Measurements from ENCODE around the gene CLIP4. TPM values are rescaled to one million over a fixed set of nuclear protein-coding genes. Genes with fewer than 3 reads are reported as not detected.

The CLIP4 gene
- total RNA-seq, 1 experiment from 2014 or later = 18.2 TPM

DNA sequence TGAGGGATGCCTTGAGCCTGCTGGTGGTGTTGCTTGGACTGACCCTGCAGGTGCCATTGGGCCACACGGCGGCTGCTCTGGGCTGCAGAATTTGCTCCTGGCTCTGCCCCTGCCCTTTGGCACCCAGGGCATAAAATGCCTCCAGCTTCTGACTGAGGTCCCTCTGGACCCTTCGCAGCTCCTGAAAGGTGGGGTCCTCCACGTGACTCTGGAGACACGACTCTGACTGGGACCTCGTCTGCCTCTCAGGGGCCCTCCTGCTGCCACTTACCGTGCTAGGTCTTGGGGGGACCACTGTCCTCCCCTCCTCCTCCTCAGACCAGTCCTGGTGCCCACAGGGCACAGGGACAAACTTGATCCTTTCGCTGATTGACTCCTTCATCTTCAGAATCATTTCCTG, 43.0 kb upstream of the CLIP4 start:
- no peak for DNase-seq (ENCODE audit: low spot score)
- H3K27me3 ChIP-seq (replicated peaks; ENCODE audit: insufficient read depth, low read depth, low read length, poor library complexity) = no peaks in the 10 kb centered on the region
- no peak overlapping the region for H3K4me3 ChIP-seq (ENCODE audit: low read depth, low read length, poor library complexity, severe bottlenecking)
- TF ChIP-seq EZH2 (IDR thresholded peaks at IDR 0.05; ENCODE audit: borderline replicate concordance, low read depth, low read length, poor library complexity, severe bottlenecking) = no peak
- TF ChIP-seq, protein P1, sequence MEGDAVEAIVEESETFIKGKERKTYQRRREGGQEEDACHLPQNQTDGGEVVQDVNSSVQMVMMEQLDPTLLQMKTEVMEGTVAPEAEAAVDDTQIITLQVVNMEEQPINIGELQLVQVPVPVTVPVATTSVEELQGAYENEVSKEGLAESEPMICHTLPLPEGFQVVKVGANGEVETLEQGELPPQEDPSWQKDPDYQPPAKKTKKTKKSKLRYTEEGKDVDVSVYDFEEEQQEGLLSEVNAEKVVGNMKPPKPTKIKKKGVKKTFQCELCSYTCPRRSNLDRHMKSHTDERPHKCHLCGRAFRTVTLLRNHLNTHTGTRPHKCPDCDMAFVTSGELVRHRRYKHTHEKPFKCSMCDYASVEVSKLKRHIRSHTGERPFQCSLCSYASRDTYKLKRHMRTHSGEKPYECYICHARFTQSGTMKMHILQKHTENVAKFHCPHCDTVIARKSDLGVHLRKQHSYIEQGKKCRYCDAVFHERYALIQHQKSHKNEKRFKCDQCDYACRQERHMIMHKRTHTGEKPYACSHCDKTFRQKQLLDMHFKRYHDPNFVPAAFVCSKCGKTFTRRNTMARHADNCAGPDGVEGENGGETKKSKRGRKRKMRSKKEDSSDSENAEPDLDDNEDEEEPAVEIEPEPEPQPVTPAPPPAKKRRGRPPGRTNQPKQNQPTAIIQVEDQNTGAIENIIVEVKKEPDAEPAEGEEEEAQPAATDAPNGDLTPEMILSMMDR (conservative IDR thresholded peaks at IDR 0.05; ENCODE audit: low read depth, low read length) = no peak
- intact Hi-C loops (cut with micrococcal nuclease; ENCODE audit: unreplicated experiment) = no loop called here
- no TSS peak for BruUV-seq (replicated peaks)
- ChIA-PET CTCF (no interaction called here), POLR2A (ENCODE audit: low non-redundant PET) (no interaction called here)
- H3K9me3 ChIP-seq (ENCODE audit: low read depth, low read length, poor library complexity, severe bottlenecking) = no peaks in the 10 kb centered on the region
- H3K36me3 ChIP-seq (ENCODE audit: insufficient read depth, low read length, poor library complexity, severe bottlenecking) = no peaks in the 10 kb centered on the region
- H3K4me1 ChIP-seq (ENCODE audit: insufficient read depth, low read length, poor library complexity, severe bottlenecking) = no peaks in the 10 kb centered on the region
- no peak overlapping the region for H3K27ac ChIP-seq (ENCODE audit: low read depth, low read length, poor library complexity, severe bottlenecking)

DNA sequence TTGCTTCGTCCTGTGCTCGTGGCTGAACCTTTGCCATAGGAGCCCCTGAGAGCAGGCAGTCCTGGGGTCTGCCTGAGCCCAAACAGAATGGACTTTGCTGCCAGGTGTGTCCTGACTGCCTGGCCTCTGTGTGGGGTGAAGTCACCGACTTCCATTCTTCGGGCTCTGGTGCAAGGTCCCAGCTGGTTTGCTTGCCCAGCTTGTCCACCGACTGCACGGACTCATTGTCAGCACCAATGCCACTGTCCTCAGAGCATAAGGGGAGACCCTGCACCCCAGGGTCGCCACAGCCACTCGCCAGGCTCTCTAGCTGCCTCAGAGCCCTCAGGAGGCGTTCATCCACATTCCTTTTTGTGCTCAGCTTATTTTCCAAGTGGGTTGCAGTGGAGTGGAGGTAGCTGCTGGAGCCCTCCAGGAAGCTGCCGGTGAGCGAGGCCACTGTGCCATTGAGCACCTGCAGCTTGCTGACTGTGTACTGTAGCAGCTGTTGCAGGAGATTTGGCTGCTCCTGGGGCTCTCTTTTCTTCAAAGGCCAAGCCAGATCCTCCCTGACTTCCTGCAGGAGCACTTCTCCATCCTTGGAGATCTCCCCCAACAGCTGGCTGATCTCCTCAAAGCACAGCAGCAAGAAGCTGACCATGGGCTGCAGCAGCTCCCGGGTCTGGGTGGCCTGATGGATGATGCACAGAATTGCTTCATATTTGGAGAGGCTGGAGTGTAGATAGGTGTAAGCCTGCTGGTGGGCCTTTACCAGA, 42.1 kb upstream of the CLIP4 start:
- no peak for DNase-seq (ENCODE audit: low spot score)
- intact Hi-C loops (cut with micrococcal nuclease; ENCODE audit: unreplicated experiment) = no loop called here
- H3K27ac ChIP-seq (ENCODE audit: low read depth, low read length, poor library complexity, severe bottlenecking) = no peak overlapping the region
- H3K36me3 ChIP-seq (ENCODE audit: insufficient read depth, low read length, poor library complexity, severe bottlenecking) = no peaks in the 10 kb centered on the region
- H3K4me1 ChIP-seq (ENCODE audit: insufficient read depth, low read length, poor library complexity, severe bottlenecking) = no peaks in the 10 kb centered on the region
- H3K4me3 ChIP-seq (ENCODE audit: low read depth, low read length, poor library complexity, severe bottlenecking) = no peak overlapping the region
- POLR2A ChIA-PET (ENCODE audit: low non-redundant PET) = no interaction called here
- no peak for TF ChIP-seq EZH2 (IDR thresholded peaks at IDR 0.05; ENCODE audit: borderline replicate concordance, low read depth, low read length, poor library complexity, severe bottlenecking)
- TF ChIP-seq, protein P1 (conservative IDR thresholded peaks at IDR 0.05; ENCODE audit: low read depth, low read length) = no peak
- BruUV-seq (replicated peaks) = no TSS peak
- H3K9me3 ChIP-seq (ENCODE audit: low read depth, low read length, poor library complexity, severe bottlenecking) = no peaks in the 10 kb centered on the region
- no peaks in the 10 kb centered on the region for H3K27me3 ChIP-seq (replicated peaks; ENCODE audit: insufficient read depth, low read depth, low read length, poor library complexity)
- CTCF ChIA-PET = no interaction called here

DNA sequence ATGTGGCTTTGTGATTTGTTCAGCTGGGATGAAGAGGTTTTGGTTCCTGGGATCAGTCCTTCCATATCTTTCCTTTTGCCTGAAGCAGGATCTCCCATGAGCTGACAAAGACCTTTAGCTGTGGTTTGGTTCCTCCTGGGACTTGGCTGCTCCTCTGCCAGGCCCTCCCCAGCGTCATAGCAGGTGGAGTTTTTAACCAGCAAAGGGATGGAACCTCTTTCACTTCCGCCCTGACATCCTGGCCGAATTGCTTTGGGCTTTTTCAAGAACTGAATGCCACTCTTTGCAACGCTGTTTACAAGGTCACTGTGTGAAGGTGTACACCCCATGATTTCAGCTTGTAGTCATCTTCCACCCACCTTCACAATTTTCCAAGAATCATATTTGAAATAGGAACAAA, 41.3 kb upstream of the CLIP4 start:
- no peak for TF ChIP-seq EZH2 (IDR thresholded peaks at IDR 0.05; ENCODE audit: borderline replicate concordance, low read depth, low read length, poor library complexity, severe bottlenecking)
- TF ChIP-seq, protein P1 (conservative IDR thresholded peaks at IDR 0.05; ENCODE audit: low read depth, low read length) = no peak
- intact Hi-C loops (cut with micrococcal nuclease; ENCODE audit: unreplicated experiment) = no loop called here

More for the DNA sequence above, 41.3 kb upstream of the CLIP4 start:
- no TSS peak for BruUV-seq (replicated peaks)
- POLR2A ChIA-PET (ENCODE audit: low non-redundant PET) = no interaction called here
- no peak overlapping the region for H3K27ac ChIP-seq (ENCODE audit: low read depth, low read length, poor library complexity, severe bottlenecking)
- no peak overlapping the region for H3K4me3 ChIP-seq (ENCODE audit: low read depth, low read length, poor library complexity, severe bottlenecking)
- H3K9me3 ChIP-seq (ENCODE audit: low read depth, low read length, poor library complexity, severe bottlenecking) = no peaks in the 10 kb centered on the region
- no peaks in the 10 kb centered on the region for H3K27me3 ChIP-seq (replicated peaks; ENCODE audit: insufficient read depth, low read depth, low read length, poor library complexity)
- no peak for DNase-seq (ENCODE audit: low spot score)
- no peaks in the 10 kb centered on the region for H3K4me1 ChIP-seq (ENCODE audit: insufficient read depth, low read length, poor library complexity, severe bottlenecking)
- CTCF ChIA-PET = no interaction called here
- no peaks in the 10 kb centered on the region for H3K36me3 ChIP-seq (ENCODE audit: insufficient read depth, low read length, poor library complexity, severe bottlenecking)
